WI38 (cell line): Measurements from ENCODE around the gene KDM2A.

Experiments used
- H3K4me3 ChIP-seq: 2 replicates; pipeline ENCODE4 v1.5.1; 2011; ENCODE audit warnings: low read depth, mild to moderate bottlenecking, control low read depth, low read length
- TF ChIP-seq, protein P1 (sequence below): IDR thresholded peaks from 2 replicates; pipeline ENCODE4 v1.5.1; 2012; ENCODE audit warnings: low read depth, mild to moderate bottlenecking, control low read depth, low read length

Gene KDM2A

DNA sequence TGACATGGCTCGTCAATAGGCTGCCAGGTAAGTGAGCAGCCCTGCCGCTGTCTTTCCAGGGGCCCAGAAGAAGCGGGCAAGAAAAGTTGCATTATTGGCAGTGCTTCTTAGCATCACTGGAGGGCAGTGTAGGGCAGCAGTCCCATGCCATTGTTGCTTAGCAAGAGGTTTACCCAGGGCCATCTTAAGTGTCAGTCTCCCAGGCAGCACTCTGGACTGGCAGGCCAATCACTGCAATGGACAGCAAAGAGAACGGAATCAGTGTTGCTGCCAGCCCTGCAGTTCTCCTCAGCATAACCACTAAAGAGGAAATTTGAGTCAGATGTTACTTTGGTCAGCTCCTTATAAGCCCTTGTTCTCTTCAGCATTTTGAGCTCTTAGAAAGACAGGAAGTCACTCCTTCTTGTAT lies 133.8 kb downstream of the KDM2A start:
- TF ChIP-seq, protein P1, sequence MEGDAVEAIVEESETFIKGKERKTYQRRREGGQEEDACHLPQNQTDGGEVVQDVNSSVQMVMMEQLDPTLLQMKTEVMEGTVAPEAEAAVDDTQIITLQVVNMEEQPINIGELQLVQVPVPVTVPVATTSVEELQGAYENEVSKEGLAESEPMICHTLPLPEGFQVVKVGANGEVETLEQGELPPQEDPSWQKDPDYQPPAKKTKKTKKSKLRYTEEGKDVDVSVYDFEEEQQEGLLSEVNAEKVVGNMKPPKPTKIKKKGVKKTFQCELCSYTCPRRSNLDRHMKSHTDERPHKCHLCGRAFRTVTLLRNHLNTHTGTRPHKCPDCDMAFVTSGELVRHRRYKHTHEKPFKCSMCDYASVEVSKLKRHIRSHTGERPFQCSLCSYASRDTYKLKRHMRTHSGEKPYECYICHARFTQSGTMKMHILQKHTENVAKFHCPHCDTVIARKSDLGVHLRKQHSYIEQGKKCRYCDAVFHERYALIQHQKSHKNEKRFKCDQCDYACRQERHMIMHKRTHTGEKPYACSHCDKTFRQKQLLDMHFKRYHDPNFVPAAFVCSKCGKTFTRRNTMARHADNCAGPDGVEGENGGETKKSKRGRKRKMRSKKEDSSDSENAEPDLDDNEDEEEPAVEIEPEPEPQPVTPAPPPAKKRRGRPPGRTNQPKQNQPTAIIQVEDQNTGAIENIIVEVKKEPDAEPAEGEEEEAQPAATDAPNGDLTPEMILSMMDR, result peak; percentile 26
- H3K4me3 ChIP-seq, result no peak overlapping the region

DNA sequence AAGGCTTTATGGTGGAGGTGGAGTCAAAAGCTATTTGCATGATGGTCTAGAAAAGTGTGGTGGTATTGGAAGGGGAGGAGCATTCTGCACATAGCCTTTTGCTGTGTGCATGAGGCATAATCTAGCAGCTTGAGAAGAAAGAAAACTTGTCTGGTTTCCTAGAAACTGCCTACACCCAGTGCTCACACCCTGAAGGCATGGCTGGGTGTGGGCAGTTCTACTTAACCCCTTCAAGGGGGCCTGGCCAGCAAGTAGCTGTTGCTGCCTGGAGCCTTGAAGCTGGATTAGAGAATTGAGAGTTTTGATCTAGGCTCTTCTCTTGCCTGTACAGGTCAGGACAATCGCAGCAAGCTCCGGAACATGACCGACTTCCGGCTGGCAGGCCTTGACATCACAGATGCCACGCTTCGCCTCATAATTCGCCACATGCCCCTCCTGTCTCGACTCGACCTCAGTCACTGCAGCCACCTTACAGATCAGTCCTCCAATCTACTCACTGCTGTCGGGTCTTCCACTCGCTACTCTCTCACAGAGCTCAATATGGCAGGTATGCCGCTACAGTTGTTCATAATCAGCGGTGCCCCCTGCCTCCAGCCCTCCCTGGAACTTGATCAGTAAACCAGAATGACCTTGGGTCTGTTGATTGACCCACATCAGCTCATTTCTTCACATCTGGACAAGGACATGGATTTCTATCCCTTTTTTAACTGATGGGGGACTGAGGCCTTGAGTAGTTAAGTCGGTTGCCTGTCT lies 135.0 kb downstream of the KDM2A start:
- no peak overlapping the region for H3K4me3 ChIP-seq
- TF ChIP-seq, protein P1, result no peak

DNA sequence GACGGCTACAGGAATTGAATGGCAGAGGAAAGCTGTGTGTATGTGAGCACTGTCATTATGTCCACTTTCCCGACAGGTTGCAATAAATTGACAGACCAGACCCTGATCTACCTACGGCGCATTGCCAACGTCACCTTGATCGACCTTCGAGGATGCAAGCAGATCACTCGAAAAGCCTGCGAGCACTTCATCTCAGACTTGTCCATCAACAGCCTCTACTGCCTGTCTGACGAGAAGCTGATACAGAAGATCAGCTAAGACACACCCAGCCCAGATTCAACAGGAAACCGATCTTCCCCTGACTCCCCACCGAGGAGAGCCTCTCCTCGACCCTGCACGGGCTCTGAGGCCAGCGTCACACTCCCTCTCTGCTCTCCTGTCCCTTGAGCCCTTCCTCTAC lies 135.7 kb downstream of the KDM2A start:
- no peak overlapping the region for H3K4me3 ChIP-seq
- TF ChIP-seq, protein P1, result no peak

DNA sequence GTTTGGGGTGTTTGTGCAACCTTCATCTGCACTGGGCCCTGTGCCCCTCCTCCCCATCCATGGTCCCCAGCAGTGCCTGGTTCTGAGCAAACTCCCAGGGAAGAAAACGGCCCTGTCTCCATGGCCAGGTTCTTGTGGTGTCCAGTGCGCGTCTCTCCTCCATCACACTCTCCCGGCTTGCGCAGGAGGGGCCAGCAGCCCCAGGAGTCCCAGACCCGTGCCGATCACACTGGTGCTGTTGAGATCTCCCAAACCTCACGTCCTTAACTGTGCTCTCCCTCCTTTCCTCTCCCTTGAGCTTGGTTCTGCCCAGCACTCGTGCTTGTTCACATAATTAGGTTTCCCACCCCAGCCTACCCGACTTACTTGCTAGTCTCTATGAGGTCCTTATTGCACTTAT lies 136.3 kb downstream of the KDM2A start:
- TF ChIP-seq, protein P1, result no peak
- H3K4me3 ChIP-seq, result no peak overlapping the region

DNA sequence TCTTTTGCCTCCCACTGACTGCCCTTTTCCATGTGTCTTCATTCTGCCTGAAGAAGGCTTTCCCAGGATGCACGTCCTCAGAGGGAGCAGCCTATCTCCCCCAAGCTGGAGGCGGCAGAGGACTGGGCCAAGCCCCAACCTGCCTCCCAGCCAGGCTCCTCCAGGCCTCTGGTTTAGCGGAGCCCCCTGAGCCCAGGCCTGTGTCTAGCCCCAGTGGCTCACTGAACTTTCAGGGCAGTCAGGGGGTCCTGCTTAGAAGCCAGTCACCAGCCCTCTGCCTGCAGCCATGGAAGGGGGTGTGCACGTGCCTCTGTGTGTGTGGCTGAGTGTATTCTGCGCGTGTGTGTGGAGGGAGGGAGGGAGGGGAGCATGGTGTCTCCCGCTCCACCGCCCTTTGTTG lies 136.8 kb downstream of the KDM2A start:
- TF ChIP-seq, protein P1, result no peak
- no peak overlapping the region for H3K4me3 ChIP-seq

DNA sequence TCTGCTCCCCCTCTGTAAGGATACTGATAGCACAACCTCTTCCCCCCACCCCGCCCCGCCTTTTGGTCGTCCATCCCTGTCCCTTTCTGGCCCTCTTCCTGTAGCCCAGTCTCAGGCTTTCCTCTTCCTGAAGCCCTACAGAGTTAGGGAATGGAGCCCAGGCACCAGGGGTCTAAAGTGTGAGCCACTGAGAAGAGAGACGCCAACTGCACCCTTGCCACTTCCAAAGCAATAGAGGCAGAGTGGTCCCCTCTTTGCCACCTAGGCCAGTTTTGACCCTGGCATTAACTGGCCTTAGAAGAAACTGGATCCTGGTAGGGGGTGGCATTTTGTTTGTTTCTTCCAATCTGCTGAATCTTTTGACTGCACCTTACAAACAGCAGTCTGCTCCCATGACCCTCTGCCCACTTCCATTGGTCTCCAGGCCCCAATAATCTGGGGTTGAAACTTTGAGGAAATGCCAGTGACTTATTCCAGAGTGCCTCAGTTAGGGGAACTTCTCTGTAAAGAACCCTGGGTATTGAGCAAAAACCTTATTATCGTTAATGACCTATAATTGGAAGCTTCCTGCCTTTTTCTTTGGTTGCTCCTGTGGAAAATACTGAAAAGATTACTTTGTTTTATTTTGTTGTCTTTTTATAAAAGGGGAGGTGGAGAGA lies 137.5 kb downstream of the KDM2A start:
- H3K4me3 ChIP-seq, result no peak overlapping the region
- TF ChIP-seq, protein P1, result no peak

DNA sequence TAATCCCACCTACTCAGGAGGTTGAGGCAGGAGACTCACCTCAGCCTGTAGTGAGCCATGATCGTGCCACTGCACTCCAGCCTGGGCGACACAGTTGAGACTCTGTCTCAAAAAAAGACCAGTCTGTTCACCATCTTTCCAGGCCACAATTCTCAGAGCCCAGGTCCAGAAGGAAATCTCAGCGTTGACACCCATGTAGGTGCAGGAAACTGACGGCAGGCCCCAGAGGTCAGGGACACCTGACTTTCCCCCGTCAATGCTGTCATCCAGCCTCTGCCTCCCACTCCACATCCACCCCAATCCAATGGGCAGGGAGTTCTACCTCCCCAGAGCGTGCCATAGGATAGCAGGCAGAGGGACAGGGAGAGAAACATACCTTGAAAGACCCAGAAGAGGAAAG lies 141.3 kb downstream of the KDM2A start:
- TF ChIP-seq, protein P1, result no peak
- no peak overlapping the region for H3K4me3 ChIP-seq

DNA sequence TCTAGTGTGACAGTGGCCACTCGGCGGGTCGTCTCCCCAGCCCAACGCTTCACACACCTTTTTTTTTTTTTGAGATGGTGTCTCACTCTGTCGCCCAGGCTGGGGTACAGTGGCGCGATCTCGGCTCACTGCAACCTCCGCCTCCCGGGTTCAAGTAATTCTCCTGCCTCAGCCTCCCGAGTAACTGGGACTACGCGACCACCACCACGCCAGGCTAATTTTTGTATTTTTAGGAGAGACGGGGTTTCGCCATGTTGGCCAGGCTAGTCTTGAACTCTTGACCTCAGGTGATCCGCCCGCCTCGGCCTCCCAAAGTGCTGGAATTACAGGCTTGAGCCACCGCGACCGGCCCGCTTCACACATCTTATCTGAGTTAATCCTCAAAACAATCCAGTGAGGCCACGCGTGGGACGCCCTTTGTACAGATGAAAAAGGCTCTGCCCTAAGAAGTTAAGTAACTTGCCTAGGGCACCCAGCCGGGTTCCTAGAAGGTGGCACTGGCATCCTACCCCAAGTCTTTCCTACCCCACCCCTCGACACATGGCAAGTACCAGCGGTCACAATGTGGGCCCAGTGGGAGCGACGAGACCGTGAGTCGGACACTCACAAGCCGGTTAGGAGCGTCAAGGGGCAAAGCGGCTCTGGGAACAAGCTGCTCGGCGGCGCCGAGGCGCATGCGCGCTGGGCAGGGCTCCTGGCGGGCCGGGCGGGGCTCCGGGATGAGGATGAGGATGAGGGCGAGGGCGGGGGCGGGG lies 142.0 kb downstream of the KDM2A start:
- peak overlapping the region; percentile 29; the same call in 1 of the 2 replicates for H3K4me3 ChIP-seq
